Measurements from ENCODE around the gene IGF2BP3.

The IGF2BP3 gene

GRCh38 chr7:23293500-23294073, 176.7 kb downstream of the IGF2BP3 start:
- no peak for DNase-seq (ENCODE audit: low spot score)

DNA sequence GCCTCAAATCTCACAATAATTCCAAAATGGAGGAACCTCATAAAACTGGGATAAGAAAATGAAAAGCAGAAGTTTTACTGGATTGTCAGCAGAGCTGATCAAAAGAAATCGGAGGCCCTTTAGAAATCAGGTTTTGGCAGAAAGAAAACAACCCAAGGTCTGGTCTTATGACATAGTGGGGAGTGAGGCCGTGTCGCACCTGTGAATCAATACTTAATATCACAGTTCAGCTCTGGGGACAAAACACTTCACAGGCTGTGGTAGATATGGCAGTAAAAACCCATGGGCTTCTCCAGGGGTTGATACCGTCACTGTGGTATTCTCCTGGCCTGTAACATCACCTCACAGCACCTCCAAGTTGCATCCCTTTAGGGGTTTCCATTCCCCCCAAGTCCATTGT, 177.7 kb downstream of the IGF2BP3 start:
- no peak for DNase-seq (ENCODE audit: low spot score)

GRCh38 chr7:23291957-23292560, 178.2 kb downstream of the IGF2BP3 start:
- no peak for DNase-seq (ENCODE audit: low spot score)

GRCh38 chr7:23290993-23291392, 179.3 kb downstream of the IGF2BP3 start:
- no peak for DNase-seq (ENCODE audit: low spot score)

- DNase-seq (ENCODE audit: low spot score), result no peak
Measured at GRCh38 chr7:23287612-23288011, 182.7 kb downstream of the IGF2BP3 start.

GRCh38 chr7:23285657-23286646, 184.3 kb downstream of the IGF2BP3 start:
- DNase-seq (ENCODE audit: low spot score), result no peak

- DNase-seq (ENCODE audit: low spot score), result no peak
Measured at GRCh38 chr7:23284871-23285270, 185.4 kb downstream of the IGF2BP3 start.

DNA sequence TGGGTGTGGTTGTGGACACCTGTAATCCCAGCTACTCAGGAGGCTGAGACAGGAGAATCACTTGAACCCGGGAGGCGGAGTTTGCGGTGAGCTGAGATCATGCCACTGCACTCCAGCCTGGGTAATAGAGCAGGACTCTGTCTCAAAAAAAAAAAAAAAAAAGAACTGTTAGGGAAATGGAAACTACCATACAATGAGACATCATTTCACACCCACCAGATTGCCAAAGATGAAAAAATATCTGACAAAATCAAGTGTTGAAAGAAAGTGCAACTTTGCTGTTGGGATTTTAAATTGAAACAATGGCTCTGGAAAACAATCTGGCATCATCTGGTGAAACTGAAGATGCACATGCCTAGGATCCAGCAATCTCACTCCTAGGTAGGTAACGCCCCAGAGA, 187.2 kb downstream of the IGF2BP3 start:
- no peak for DNase-seq (ENCODE audit: low spot score)

DNA sequence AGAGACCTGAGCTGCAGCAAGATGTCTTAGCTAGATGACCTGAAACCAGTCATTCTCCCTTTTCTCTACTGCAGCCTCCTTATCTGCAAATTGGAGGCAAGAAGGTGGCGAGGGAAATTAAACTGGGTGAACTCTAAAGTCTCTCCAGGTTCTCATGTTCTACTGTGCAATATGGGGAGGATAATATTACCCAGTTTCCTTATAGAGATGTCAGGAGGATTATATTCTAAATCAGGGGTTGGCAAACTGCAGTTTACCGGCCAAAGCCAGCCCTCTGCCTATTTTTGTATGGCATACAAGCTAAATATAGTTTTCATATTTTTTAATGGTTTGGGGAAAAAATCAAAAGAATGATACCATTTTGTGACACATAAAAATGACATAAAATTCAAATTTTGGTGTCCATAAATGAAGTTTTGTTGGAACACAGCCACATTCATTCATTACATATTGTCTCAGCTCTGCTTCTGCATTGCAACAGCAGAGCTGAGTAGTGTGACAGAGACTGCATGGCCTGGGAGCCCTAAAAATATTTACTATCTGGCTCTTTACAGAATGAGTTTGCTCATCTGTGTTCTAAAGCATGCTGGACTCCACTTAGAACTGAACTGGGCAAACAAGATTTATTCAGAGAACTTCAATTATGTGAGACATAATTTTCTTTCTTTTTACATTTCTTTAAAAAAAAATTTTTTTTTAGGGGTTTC, 190.3 kb downstream of the IGF2BP3 start:
- no peak for DNase-seq (ENCODE audit: low spot score)

DNA sequence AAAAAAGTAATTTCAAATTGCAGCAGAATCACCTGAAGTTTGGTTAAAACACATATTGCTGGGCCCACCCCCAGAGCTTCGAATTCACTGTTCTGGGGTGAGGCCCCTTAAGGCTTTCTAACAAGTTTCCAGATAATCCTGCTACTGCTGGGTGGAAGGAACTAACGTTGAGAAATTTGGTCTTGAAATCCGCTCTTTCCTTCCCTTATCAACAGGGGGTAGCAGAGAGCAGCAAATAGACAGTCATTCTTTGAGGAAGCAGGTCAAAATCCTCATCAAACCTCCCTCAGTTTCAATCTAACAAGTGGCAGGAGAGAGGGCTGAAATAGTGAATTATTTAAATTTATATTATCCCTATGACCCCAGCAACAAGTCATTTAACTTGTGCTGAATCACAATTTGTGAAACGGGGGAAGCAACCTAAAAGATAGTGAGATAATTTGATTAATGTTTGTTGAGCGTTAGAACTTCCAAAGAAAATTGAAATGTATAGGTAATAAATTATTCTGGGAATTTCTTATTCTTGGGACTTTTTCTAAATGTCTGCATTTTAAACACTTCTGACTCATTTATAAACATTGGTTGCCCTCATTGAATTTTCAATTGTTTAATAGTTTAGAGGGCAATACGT, 192.8 kb downstream of the IGF2BP3 start:
- peak; percentile 75 for DNase-seq (ENCODE audit: low spot score)

- DNase-seq (ENCODE audit: low spot score), result no peak
Measured at GRCh38 chr7:23276947-23277346, 193.3 kb downstream of the IGF2BP3 start.

DNA sequence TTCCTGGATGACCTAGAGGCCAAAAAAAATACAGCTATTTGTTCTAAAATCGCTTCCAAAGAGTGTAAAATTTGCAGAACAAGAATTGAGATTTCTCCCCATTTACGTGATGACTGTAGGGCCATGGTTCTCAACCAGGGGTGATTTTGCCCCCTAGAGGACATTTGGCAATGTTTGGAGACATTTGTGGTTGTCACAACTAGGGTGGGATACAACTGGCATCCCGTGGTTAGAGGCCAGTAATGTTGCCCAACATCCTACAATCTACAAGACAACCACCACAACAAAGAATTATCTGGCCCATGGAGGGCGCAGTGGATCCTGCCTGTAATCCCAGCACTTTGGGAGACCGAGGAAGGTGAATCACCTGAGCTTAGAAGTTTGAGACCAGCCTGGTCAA, 193.9 kb downstream of the IGF2BP3 start:
- no peak for DNase-seq (ENCODE audit: low spot score)

- no peak for DNase-seq (ENCODE audit: low spot score)
Measured at GRCh38 chr7:23275912-23276311, 194.4 kb downstream of the IGF2BP3 start.

GRCh38 chr7:23273141-23273599, 197.1 kb downstream of the IGF2BP3 start:
- DNase-seq (ENCODE audit: low spot score), result peak; percentile 99

DNA sequence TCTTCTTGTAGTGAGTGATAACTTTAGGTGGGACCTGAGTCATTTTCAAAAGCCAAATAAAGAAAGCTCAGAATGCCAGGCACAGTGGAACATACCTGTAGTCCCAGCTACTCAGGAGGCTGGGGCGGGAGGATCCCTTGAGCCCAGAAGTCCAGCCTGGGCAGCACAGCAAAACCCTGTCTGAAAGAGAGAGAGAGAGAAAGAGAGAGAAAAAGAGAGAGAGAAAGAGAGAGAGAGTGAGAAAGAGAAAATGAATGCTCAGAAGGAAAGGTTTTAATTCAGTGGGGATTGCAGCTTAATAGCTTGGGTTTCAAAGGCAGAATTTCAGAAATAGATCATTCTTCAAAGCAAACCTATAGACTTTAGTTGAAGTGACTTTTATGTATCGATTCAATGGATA, 198.0 kb downstream of the IGF2BP3 start:
- no peak for DNase-seq (ENCODE audit: low spot score)

DNA sequence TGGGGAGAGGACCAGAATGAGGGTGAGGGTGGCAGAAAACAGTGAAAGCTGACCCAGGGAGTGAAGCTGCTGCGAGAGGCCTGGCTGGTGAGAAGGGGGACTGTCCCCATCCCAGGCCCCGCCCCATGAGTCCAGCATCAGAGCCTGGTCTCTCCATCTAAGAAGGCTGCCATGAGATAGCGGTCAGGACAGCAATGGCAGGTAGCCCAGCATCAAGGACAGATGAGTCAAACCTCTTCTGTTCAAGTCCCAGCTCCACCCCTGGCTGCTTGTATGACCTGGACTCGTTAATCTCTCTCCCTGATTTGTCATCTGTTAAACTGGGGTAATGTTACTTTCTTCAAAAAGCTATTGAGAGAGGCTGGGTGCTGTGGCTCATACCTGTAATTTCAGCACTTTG, 201.5 kb downstream of the IGF2BP3 start:
- no peak for DNase-seq (ENCODE audit: low spot score)

DNA sequence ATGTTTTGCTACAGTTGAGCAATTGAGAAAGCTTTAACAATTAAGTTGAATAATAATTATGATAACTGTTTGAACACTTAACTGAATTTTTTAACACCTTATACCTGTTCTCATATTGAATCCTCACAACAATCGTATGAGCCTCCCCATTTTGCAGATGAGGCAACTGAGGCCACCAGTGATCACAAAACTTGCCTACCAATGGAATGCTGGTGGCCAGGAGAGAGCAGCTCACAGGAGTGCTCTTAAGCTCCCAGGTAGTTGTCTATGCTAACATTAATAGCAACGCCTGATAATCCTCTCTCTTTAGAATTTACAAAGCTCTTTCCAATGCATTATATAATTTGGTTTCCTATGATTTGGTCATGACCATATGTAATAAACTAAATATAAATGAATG, 202.1 kb downstream of the IGF2BP3 start:
- no peak for DNase-seq (ENCODE audit: low spot score)

DNA sequence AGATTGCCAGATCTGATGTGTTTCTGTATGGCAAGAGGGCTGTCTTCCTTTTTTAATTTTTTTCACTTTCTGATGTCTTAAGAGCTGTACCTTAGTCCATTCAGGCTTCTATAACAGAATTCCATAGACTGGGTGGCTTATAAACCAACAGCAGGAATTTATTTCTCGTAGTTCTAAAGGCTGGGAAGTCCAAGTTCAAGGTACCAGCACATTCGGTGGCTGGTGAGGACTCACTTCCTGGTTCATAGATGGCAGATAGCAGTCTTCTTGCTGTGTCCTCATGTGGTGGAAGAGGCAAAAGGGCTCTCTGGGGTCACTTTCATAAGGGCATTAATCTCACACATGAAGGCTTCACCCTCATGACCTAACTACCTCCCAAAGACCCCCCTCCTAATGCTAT, 202.9 kb downstream of the IGF2BP3 start:
- DNase-seq (ENCODE audit: low spot score), result no peak

DNA sequence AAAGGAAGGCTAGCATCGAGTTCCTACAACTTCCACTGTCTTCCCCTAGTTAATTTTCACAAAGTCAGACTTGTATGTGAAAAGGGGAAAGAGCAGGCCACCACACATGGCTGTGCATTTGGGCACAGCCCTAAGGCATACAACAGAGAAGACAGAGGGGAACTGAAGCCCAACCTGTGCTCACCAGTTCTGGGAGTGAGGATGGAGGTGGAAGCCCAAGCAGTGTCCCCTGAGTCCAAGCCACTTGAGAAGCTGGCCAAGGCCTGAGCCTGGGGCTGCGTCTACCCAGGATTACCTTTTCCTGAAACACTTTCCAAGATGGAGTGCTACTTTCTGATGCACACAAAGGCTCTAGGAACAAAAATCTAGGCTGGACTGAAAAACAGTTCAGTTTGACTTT, 203.4 kb downstream of the IGF2BP3 start:
- DNase-seq (ENCODE audit: low spot score), result no peak

DNA sequence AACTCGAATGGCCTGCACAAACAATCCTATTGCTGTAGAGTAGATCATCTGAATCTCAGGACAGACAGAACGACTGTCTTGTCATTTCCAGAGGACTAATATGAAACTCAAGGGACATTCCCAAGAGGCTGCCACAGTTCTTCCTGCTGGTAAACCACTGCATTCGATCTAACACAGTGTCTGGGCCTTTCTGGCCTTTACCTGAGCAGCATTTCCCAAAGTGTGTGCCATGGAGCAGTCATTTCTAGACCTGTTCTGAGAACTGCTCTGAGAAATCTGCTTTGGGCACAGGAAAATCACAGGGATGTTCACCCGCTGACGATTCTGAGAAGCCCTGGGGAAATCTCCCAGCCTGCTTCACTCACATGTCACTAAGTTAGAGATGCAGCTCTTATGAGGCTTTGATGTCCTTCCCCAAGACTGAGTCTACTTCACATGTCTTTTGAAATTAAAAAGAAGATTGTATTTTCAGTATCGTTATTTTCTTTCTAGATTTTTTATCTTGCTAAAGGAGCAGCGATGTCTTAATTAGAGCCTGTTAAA, 205.3 kb downstream of the IGF2BP3 start:
- no peak for DNase-seq (ENCODE audit: low spot score)

DNA sequence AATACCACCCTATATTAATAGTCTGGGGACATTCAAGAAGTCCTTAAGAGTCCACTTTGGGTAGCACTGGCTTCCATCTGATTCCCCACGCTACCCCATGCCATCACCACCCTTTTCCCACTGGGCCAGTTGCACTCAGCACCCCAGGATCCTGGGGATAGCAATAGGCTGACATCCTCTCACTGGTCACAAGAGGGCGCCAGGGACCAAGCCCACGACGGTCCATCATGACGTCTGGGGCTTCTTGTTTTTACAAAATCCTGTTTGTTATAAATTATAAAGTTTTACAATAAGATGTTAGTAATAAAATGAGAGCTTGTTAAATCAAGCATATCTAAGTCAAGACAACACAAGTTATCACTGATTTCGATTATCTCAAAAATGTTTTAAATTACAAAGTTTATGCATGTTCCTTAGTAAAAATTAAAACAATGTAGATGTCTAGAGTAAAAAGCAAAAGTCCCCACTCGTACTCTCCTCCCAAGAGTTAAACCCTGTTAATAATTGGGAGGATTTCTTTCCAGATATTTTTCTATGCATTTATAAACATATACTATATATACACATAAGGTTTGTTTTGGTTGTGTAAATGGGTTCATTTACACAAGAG, 208.3 kb downstream of the IGF2BP3 start:
- DNase-seq (ENCODE audit: low spot score), result peak; percentile 72
